Uterus (tissue), 2 donors: Measurements from ENCODE around the gene SZT2.

Experiments used
- POLR2A ChIP-seq, 2 donors: fragments of 450-650 bp; IDR thresholded peaks; one replicate each; pipeline ENCODE4 v1.6.1; 2016; ENCODE audit warnings: antibody characterized with exemption in 2 of 2, mild to moderate bottlenecking in 1 of 2, moderate library complexity in 1 of 2
- TF ChIP-seq, protein P1 (sequence below), 4 experiments: fragments of 200-600 bp in 2 of 4; fragments of 450-650 bp in 2 of 4; sonication (generic) in 2 of 4; IDR thresholded peaks; one replicate each; pipeline ENCODE4 v1.5.1; 2016 to 2019; ENCODE audit warnings: antibody characterized with exemption in 4 of 4, mild to moderate bottlenecking in 2 of 4, moderate library complexity in 1 of 4

DNA sequence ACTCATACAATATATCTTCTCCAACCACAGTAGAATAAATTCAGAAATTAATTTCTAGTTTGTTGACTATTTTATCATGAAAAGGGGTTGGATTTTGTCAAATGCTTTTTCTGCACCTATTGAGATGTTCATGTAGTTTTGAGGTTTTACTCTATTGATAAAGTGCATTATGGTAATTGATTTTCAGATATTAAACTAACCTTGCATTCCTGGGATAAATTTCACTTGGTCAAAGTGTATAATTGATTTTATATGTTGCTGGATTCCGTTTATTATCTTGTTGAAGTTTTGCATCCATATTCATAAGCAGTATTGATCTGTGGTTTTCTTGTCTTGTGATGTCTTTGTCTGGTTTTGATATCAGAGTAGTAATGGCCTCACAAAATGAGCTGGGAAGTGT lies 98.5 kb downstream of the SZT2 start:
- TF ChIP-seq, protein P1, sequence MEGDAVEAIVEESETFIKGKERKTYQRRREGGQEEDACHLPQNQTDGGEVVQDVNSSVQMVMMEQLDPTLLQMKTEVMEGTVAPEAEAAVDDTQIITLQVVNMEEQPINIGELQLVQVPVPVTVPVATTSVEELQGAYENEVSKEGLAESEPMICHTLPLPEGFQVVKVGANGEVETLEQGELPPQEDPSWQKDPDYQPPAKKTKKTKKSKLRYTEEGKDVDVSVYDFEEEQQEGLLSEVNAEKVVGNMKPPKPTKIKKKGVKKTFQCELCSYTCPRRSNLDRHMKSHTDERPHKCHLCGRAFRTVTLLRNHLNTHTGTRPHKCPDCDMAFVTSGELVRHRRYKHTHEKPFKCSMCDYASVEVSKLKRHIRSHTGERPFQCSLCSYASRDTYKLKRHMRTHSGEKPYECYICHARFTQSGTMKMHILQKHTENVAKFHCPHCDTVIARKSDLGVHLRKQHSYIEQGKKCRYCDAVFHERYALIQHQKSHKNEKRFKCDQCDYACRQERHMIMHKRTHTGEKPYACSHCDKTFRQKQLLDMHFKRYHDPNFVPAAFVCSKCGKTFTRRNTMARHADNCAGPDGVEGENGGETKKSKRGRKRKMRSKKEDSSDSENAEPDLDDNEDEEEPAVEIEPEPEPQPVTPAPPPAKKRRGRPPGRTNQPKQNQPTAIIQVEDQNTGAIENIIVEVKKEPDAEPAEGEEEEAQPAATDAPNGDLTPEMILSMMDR (IDR thresholded peaks at IDR 0.05), result no peak
- TF ChIP-seq POLR2A (IDR thresholded peaks at IDR 0.05), result no peak
